ENCODE measurements around the gene COQ3. TPM values are rescaled to one million over a fixed set of nuclear protein-coding genes. Genes with fewer than 3 reads are reported as not detected.

COQ3 gene
- total RNA-seq, 1 experiment from 2014 or later: 5.8 TPM

DNA sequence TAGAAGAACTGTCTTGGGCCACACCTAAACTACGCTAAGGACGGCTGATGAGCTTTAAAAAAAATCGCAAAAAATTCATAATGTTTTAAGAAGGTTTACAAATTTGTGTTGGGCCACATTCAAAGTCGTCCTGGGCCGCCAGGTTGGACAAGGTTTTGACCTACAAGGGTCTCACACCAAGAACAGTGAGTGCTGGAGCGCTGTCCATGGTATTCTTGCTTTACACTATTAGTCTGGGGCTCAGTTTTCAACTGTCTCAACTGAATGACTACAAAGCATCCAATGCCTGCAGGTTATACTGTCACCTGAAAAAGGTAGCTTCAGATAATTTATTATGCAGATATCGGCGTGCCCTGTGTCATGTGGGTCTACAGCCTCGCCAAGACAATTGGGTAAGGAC, 40.9 kb downstream of the COQ3 start:
- no peak for TF ChIP-seq CTCF (IDR thresholded peaks at IDR 0.05; ENCODE audit: insufficient read depth in 1 of 2, low read depth in 1 of 2, low read length in 1 of 2, severe bottlenecking in 1 of 2, unreplicated experiment in 1 of 2)
- Histone ChIP-seq H3K9me3 (no peaks in the 10 kb centered on the region), H3K27me3 (replicated peaks; ENCODE audit: control insufficient read depth, insufficient read depth, low read length) (no peaks in the 10 kb centered on the region), H3K36me3 (ENCODE audit: control insufficient read depth, insufficient read depth, low read length) (no peaks in the 10 kb centered on the region), H3K4me1 (no peaks in the 10 kb centered on the region), H3K4me3 (ENCODE audit: low read depth, low read length) (no peak overlapping the region)
- Mint-ChIP-seq H3K36me3 (ENCODE audit: insufficient read depth, unreplicated experiment) (no peaks in the 10 kb centered on the region), H3K4me1 (ENCODE audit: low read depth, unreplicated experiment) (no peaks in the 10 kb centered on the region), H3K27me3 (ENCODE audit: insufficient read depth, unreplicated experiment) (peaks cover 19% of the 10 kb centered on the region), H3K9me3 (ENCODE audit: unreplicated experiment) (peaks cover 6% of the 10 kb centered on the region), H3K4me3 (ENCODE audit: unreplicated experiment) (no peak overlapping the region), H3K27ac (ENCODE audit: unreplicated experiment) (no peak overlapping the region)
- ChIA-PET CTCF (no interaction called here), POLR2A (no interaction called here)
- DNase-seq: peak in 1 of 2 experiments; percentile 35
- intact Hi-C loops (cut with micrococcal nuclease; ENCODE audit: unreplicated experiment): no loop called here
- BruUV-seq (replicated peaks): no TSS peak

DNA sequence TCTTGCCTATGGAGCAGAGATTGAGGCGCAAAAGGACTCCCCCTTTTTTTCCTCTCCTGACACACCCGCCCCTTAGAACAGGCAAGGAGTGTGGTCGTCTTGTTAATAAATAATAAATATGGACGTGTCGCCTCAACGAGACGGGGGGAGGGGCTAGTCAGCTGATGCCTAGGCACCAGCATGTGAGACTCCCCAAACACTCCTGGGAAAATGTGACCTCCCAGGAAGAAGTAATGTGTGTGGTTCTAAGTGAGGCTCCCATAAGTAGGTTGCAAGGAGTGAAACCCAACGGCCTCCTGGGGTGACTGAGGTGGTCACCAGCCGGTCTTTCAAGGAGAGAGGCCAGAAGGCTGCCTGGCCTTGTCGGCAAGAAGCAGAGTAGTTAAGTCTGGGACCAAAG, 43.4 kb downstream of the COQ3 start:
- DNase-seq: no peak
- Mint-ChIP-seq H3K27me3 (ENCODE audit: insufficient read depth, unreplicated experiment) (peaks cover 17% of the 10 kb centered on the region), H3K4me3 (ENCODE audit: unreplicated experiment) (peak overlapping the region; percentile 56), H3K4me1 (ENCODE audit: low read depth, unreplicated experiment) (no peaks in the 10 kb centered on the region), H3K36me3 (ENCODE audit: insufficient read depth, unreplicated experiment) (no peaks in the 10 kb centered on the region), H3K9me3 (ENCODE audit: unreplicated experiment) (no peaks in the 10 kb centered on the region), H3K27ac (ENCODE audit: unreplicated experiment) (no peak overlapping the region)
- Histone ChIP-seq H3K36me3 (ENCODE audit: control insufficient read depth, insufficient read depth, low read length) (no peaks in the 10 kb centered on the region), H3K4me1 (no peaks in the 10 kb centered on the region), H3K9me3 (no peaks in the 10 kb centered on the region), H3K4me3 (ENCODE audit: low read depth, low read length) (no peak overlapping the region), H3K27me3 (replicated peaks; ENCODE audit: control insufficient read depth, insufficient read depth, low read length) (no peaks in the 10 kb centered on the region)
- intact Hi-C loops (cut with micrococcal nuclease; ENCODE audit: unreplicated experiment): loop anchor here (2.0 kb wide), 1 partner anchor 16 kb away; no protein-coding TSS in a partner anchor
- no peak for TF ChIP-seq CTCF (IDR thresholded peaks at IDR 0.05; ENCODE audit: insufficient read depth in 1 of 2, low read depth in 1 of 2, low read length in 1 of 2, severe bottlenecking in 1 of 2, unreplicated experiment in 1 of 2)
- POLR2A ChIA-PET: no interaction called here
- BruUV-seq (replicated peaks): no TSS peak
- CTCF ChIA-PET: no interaction called here

DNA sequence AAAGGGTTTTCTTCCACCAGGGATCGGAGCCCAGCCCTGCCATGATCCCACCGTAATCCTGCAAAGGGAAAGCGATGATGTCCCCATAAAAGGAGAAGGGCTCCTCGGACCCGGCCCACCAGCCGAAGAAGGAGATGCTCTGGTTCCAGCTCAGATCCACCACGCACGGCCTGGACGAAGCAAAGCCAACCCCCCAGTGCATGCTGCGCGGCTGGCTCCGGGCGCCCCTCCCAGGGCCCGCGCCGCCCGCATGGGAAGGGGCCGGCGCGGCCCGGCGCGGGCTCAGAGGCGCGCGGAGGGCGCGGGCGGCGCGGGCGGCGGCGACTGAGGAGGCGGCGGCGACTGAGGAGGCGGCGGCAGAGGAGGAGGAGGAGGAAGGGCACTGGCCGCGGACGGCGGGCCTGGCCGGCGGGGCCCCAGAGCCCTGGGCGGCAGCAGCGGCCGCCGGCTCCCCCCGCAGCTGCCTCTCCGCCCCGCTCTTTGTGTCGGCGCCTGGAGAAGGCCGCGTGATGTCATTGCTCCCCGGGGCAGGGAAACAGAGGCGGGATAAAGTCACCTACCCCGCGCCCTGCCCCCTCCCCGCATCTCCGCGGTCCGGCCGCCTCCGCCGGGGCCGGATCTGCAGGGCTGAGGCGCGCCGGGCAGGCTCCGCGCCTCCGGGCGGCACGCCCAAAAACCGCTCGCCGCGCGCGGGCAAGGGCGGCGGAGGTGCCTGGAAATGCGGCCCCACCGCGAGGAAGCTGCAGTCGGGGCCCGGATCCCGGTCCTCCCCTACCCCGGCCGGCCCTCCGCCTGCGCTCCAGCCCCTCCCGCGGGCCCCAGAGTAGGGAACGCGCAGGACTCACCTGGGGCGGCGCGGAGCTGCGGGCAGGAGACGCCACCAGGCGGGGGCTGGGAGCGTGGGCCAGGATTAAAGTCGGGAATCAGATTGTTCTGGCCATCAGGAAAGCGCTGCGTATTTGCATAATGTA, 44.5 kb downstream of the COQ3 start, which contains the start of gene FAXC:
FAXC (minus strand) TSS at position 504 of the 971 bp plus-strand sequence; CDS start at position 202, 302 bp downstream.
- peak; percentile 29 to 42 for TF ChIP-seq CTCF (IDR thresholded peaks at IDR 0.05; ENCODE audit: insufficient read depth in 1 of 2, low read depth in 1 of 2, low read length in 1 of 2, severe bottlenecking in 1 of 2, unreplicated experiment in 1 of 2)
- Mint-ChIP-seq H3K4me1 (ENCODE audit: low read depth, unreplicated experiment) (no peaks in the 10 kb centered on the region), H3K36me3 (ENCODE audit: insufficient read depth, unreplicated experiment) (no peaks in the 10 kb centered on the region), H3K27ac (ENCODE audit: unreplicated experiment) (no peak within 1 kb of the TSS), H3K4me3 (ENCODE audit: unreplicated experiment) (peak within 1 kb of the TSS; percentile 56), H3K27me3 (ENCODE audit: insufficient read depth, unreplicated experiment) (peaks cover 15% of the 10 kb centered on the region), H3K9me3 (ENCODE audit: unreplicated experiment) (no peaks in the 10 kb centered on the region)
- peak; percentile 47 to 68 for DNase-seq
- ChIA-PET POLR2A (no interaction called here), CTCF (interaction anchor here (1.1 kb wide), 1 partner anchor 19 kb away, joined by 3 read pairs; no protein-coding TSS in a partner anchor)
- Histone ChIP-seq H3K4me1 (no peaks in the 10 kb centered on the region), H3K27me3 (replicated peaks; ENCODE audit: control insufficient read depth, insufficient read depth, low read length) (no peaks in the 10 kb centered on the region), H3K4me3 (ENCODE audit: low read depth, low read length) (peak within 1 kb of the TSS; percentile 50), H3K9me3 (no peaks in the 10 kb centered on the region), H3K36me3 (ENCODE audit: control insufficient read depth, insufficient read depth, low read length) (no peaks in the 10 kb centered on the region)
- intact Hi-C loops (cut with micrococcal nuclease; ENCODE audit: unreplicated experiment): loop anchor here (2.0 kb wide), 1 partner anchor 15 kb away; no protein-coding TSS in a partner anchor
- BruUV-seq (replicated peaks): no TSS peak
